HL-60 (cell line): ENCODE measurements around the gene GMFB.

Experiments used
- CTCF ChIP-seq: IDR thresholded peaks from one replicate; pipeline ENCODE4 v1.5.1; 2011; ENCODE audit warnings: low read length, control low read depth, inconsistent platforms; ENCODE audit not compliant: insufficient read depth
- POLR2AphosphoS5 ChIP-seq: IDR thresholded peaks from 2 replicates; pipeline ENCODE4 v1.6.1; 2012; ENCODE audit warnings: low read depth

- TF ChIP-seq CTCF = no peak
- no peak for TF ChIP-seq POLR2AphosphoS5
Measured at GRCh38 chr14:54425068-54425467, 63.7 kb downstream of the GMFB start.
